Mesenchymal stem cell (in vitro differentiated cells and primary cell): ENCODE results near the gene FUT8.

ENCODE experiments used
- DNase-seq: peaks from one replicate; pipeline ENCODE4 v3.0.0-alpha.2; 2013
- H2AFZ ChIP-seq: one replicate; pipeline ENCODE4 v1.6.1; 2013; ENCODE audit warnings: low read depth, mild to moderate bottlenecking, control low read depth, inconsistent platforms, low read length, moderate library complexity
- H2AK5ac ChIP-seq: 2 replicates; pipeline ENCODE4 v1.6.1; 2013; ENCODE audit warnings: low read length, moderate library complexity, mild to moderate bottlenecking, inconsistent platforms; ENCODE audit not compliant: severe bottlenecking
- H2BK120ac ChIP-seq: one replicate; pipeline ENCODE4 v1.6.1; 2013; ENCODE audit warnings: low read depth, mild to moderate bottlenecking, inconsistent platforms, low read length, moderate library complexity
- H2BK12ac ChIP-seq, 2 experiments: one replicate each; pipeline ENCODE4 v1.6.1; 2013; ENCODE audit warnings: inconsistent platforms in 2 of 2, low read length in 2 of 2, mild to moderate bottlenecking in 2 of 2, moderate library complexity in 2 of 2, control low read depth in 1 of 2
- H2BK15ac ChIP-seq: one replicate; pipeline ENCODE4 v1.6.1; 2013; ENCODE audit warnings: mild to moderate bottlenecking, low read depth, inconsistent platforms; ENCODE audit not compliant: poor library complexity, severe bottlenecking
- H2BK5ac ChIP-seq: 2 replicates; pipeline ENCODE4 v1.6.1; 2013; ENCODE audit warnings: low read depth, mild to moderate bottlenecking, low read length, control low read depth, inconsistent platforms; ENCODE audit not compliant: poor library complexity, severe bottlenecking
- H3K14ac ChIP-seq, 2 experiments: one replicate each; pipeline ENCODE4 v1.6.1; 2013; ENCODE audit warnings: inconsistent platforms in 2 of 2, low read length in 2 of 2, control low read depth in 1 of 2, mild to moderate bottlenecking in 1 of 2, moderate library complexity in 1 of 2
- H3K18ac ChIP-seq, 2 experiments: one replicate each; pipeline ENCODE4 v1.6.1; 2013; ENCODE audit warnings: inconsistent platforms in 2 of 2, low read length in 2 of 2, control low read depth in 1 of 2, low read depth in 1 of 2, mild to moderate bottlenecking in 1 of 2
- H3K23ac ChIP-seq, 2 experiments: one replicate each; pipeline ENCODE4 v1.6.1; 2013; ENCODE audit warnings: inconsistent platforms in 2 of 2, low read length in 2 of 2, mild to moderate bottlenecking in 2 of 2, moderate library complexity in 2 of 2, control low read depth in 1 of 2
- H3K27ac ChIP-seq: 2 replicates; pipeline ENCODE4 v1.5.1; 2013; ENCODE audit warnings: mild to moderate bottlenecking, moderate library complexity, low read length, control low read depth, inconsistent platforms; ENCODE audit not compliant: poor library complexity, severe bottlenecking
- H3K27me3 ChIP-seq, 2 experiments: 2 replicates each; pipeline versions ENCODE4 v1.6.1 to v1.7.0; 2013; ENCODE audit warnings: low read length in 2 of 2, mild to moderate bottlenecking in 2 of 2, moderate library complexity in 2 of 2, control low read depth in 1 of 2, inconsistent platforms in 1 of 2; ENCODE audit not compliant: control insufficient read depth in 1 of 2, insufficient read depth in 1 of 2
- H3K36me3 ChIP-seq, 2 experiments: 2 replicates each; pipeline versions ENCODE4 v1.6.1 to v1.7.0; 2013; ENCODE audit warnings: low read length in 2 of 2, control low read depth in 1 of 2, inconsistent platforms in 1 of 2, low read depth in 1 of 2, mild to moderate bottlenecking in 1 of 2; ENCODE audit not compliant: insufficient read depth in 2 of 2, control insufficient read depth in 1 of 2
- H3K4ac ChIP-seq, 2 experiments: one replicate each; pipeline ENCODE4 v1.6.1; 2013; ENCODE audit warnings: inconsistent platforms in 2 of 2, low read length in 2 of 2, mild to moderate bottlenecking in 2 of 2, moderate library complexity in 2 of 2, control low read depth in 1 of 2, low read depth in 1 of 2
- H3K4me1 ChIP-seq: 2 replicates; pipeline ENCODE4 v1.6.1; 2013; ENCODE audit warnings: low read depth, low read length, control low read depth; ENCODE audit not compliant: control insufficient read depth, insufficient read depth
- H3K4me2 ChIP-seq: 2 replicates; pipeline ENCODE4 v1.6.1; 2013; ENCODE audit warnings: low read length, mild to moderate bottlenecking, inconsistent platforms; ENCODE audit not compliant: poor library complexity, severe bottlenecking
- H3K4me3 ChIP-seq, 2 experiments: 2 replicates each; pipeline versions ENCODE4 v1.5.1 to v1.7.0; 2013; ENCODE audit warnings: low read length in 2 of 2, mild to moderate bottlenecking in 2 of 2, control low read depth in 1 of 2, low read depth in 1 of 2; ENCODE audit not compliant: insufficient read depth in 1 of 2
- H3K79me1 ChIP-seq: replicated peaks from 2 replicates; pipeline ENCODE4 v1.6.1; 2013; ENCODE audit warnings: mild to moderate bottlenecking, control low read depth, low read length, inconsistent platforms; ENCODE audit not compliant: poor library complexity, severe bottlenecking
- H3K9ac ChIP-seq: 2 replicates; pipeline ENCODE4 v1.7.0; 2013; ENCODE audit warnings: mild to moderate bottlenecking, low read length, moderate library complexity
- H3K9me3 ChIP-seq: 2 replicates; pipeline ENCODE4 v1.7.0; 2013; ENCODE audit warnings: mild to moderate bottlenecking, low read length; ENCODE audit not compliant: control insufficient read depth
- H4K8ac ChIP-seq: one replicate; pipeline ENCODE4 v1.6.1; 2013; ENCODE audit warnings: inconsistent platforms, mild to moderate bottlenecking, low read length, moderate library complexity
- H4K91ac ChIP-seq: one replicate; pipeline ENCODE4 v1.6.1; 2013; ENCODE audit warnings: mild to moderate bottlenecking, low read length, inconsistent platforms
- WGBS: methylation state at CpG from one replicate; pipeline ENCODE4 v1.1.7; 2013; ENCODE audit warnings: mixed read lengths; 5-methylcytosine and 5-hydroxymethylcytosine counted together

FUT8 gene

DNA sequence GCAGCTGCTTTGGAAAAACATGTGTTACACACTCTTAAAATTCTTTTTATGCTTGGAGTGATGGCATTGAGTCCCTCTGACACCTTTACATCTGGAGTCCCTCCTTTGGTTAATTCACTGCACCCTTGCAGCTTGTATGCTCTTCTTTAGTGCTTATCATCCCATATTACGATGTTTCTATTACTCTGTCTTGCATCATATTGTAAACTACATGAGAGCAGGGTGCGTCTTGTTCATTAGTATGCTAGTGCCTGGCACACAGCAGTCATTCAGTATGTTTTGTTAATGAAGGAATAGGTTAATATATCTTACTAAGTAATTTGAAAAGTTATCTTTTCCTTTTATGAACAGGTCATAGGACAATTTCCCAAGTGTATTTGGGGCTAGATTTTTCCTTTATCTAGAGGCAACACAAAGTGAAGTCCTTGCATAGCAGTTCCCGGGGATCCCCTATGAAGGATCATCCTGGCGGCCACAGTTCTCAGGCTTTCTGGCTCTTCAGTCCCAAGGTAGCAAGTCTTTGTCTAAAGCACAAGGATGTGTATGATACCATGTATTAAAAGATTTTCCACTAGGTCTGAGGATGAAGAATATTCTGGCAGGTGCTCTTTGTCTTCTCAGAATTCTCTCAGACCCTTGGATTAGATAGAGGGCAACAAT lies 363.8 kb downstream of the FUT8 start:
- WGBS: 74% methylated on average over 4 of the region's 4 CpGs
- no peak overlapping the region for H3K14ac ChIP-seq
- no peak overlapping the region for H3K4me3 ChIP-seq
- H3K27me3 ChIP-seq: peaks cover 10 to 17% of the 10 kb centered on the region in 2 experiments
- no peak overlapping the region for H3K9ac ChIP-seq
- no peak overlapping the region for H4K8ac ChIP-seq
- no peak overlapping the region for H3K4ac ChIP-seq
- no peak overlapping the region for H2BK12ac ChIP-seq
- no peaks in the 10 kb centered on the region for H3K9me3 ChIP-seq
- H2BK120ac ChIP-seq: no peak overlapping the region
- H3K18ac ChIP-seq: no peak overlapping the region
- H2BK15ac ChIP-seq: no peak overlapping the region
- no peaks in the 10 kb centered on the region for H3K79me1 ChIP-seq
- no peak for DNase-seq
- no peak overlapping the region for H3K27ac ChIP-seq
- H2AFZ ChIP-seq: no peak overlapping the region
- no peaks in the 10 kb centered on the region for H3K4me1 ChIP-seq
- no peaks in the 10 kb centered on the region for H3K36me3 ChIP-seq
- no peak overlapping the region for H3K4me2 ChIP-seq
- H3K23ac ChIP-seq: no peak overlapping the region
- no peak overlapping the region for H2BK5ac ChIP-seq
- no peak overlapping the region for H2AK5ac ChIP-seq
- no peak overlapping the region for H4K91ac ChIP-seq

DNA sequence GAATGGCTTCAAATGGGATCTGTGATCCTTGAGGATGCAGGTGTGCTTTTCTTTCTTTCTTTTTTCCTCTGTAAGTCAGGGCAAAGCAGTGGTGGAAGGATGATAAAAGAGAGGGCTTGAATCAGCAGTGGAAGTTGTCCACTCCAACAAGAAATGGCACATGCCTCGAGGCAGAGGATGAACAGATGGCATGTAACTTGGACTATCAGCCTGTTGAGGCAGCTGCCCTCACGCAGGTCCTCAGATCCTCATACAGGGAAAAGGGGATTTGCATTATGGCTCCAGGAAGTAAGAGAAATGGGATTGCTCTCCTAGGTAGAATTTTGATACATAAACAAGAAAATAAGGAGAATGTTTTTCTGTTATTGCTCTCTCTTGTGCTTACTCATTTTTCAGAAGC lies 368.0 kb downstream of the FUT8 start:
- H3K4me2 ChIP-seq: no peak overlapping the region
- no peaks in the 10 kb centered on the region for H3K4me1 ChIP-seq
- no peak overlapping the region for H3K14ac ChIP-seq
- no peaks in the 10 kb centered on the region for H3K36me3 ChIP-seq
- H3K23ac ChIP-seq: no peak overlapping the region
- H3K4me3 ChIP-seq: no peak overlapping the region
- H2BK5ac ChIP-seq: no peak overlapping the region
- H3K79me1 ChIP-seq: no peaks in the 10 kb centered on the region
- H2BK15ac ChIP-seq: no peak overlapping the region
- no peak overlapping the region for H3K18ac ChIP-seq
- H3K9ac ChIP-seq: no peak overlapping the region
- H4K91ac ChIP-seq: no peak overlapping the region
- no peaks in the 10 kb centered on the region for H3K9me3 ChIP-seq
- no peak overlapping the region for H2AFZ ChIP-seq
- H3K4ac ChIP-seq: no peak overlapping the region
- no peak overlapping the region for H3K27ac ChIP-seq
- no peak overlapping the region for H2BK12ac ChIP-seq
- peaks cover 10 to 16% of the 10 kb centered on the region in 2 experiments for H3K27me3 ChIP-seq
- H2AK5ac ChIP-seq: no peak overlapping the region
- no peak overlapping the region for H4K8ac ChIP-seq
- DNase-seq: no peak
- H2BK120ac ChIP-seq: no peak overlapping the region
- 60% methylated on average over 2 of the region's 2 CpGs for WGBS

DNA sequence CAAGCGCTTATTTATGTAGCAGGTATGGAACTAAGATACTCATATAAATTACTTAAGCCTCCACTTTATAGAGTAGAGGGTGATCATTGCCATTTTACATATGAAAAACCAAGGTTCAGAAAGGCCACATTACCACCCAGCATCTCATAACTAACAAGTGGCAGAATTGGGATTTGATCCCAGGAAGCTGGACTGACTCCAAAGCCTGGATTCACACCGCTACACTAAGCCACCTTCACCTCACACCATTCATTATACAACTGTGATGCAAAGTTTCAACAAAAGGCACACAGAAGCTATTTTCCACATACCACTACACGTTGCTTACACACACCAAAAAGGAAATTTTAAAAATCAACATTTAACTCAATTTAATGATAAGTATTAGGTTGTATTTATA lies 370.6 kb downstream of the FUT8 start:
- H4K8ac ChIP-seq: no peak overlapping the region
- no peak for DNase-seq
- H2BK120ac ChIP-seq: no peak overlapping the region
- H2AK5ac ChIP-seq: no peak overlapping the region
- H3K4me1 ChIP-seq: no peaks in the 10 kb centered on the region
- H3K27ac ChIP-seq: no peak overlapping the region
- H2BK12ac ChIP-seq: no peak overlapping the region
- no peak overlapping the region for H3K9ac ChIP-seq
- H2BK15ac ChIP-seq: no peak overlapping the region
- no peaks in the 10 kb centered on the region for H3K79me1 ChIP-seq
- H3K4me3 ChIP-seq: no peak overlapping the region
- WGBS: 94% methylated on average over 1 of the region's 3 CpGs
- no peak overlapping the region for H2BK5ac ChIP-seq
- no peak overlapping the region for H3K18ac ChIP-seq
- no peak overlapping the region for H3K23ac ChIP-seq
- H4K91ac ChIP-seq: no peak overlapping the region
- no peak overlapping the region for H3K4ac ChIP-seq
- peaks cover 14 to 20% of the 10 kb centered on the region in 2 experiments for H3K27me3 ChIP-seq
- no peak overlapping the region for H3K4me2 ChIP-seq
- H3K9me3 ChIP-seq: no peaks in the 10 kb centered on the region
- H3K36me3 ChIP-seq: no peaks in the 10 kb centered on the region
- no peak overlapping the region for H2AFZ ChIP-seq
- H3K14ac ChIP-seq: no peak overlapping the region

DNA sequence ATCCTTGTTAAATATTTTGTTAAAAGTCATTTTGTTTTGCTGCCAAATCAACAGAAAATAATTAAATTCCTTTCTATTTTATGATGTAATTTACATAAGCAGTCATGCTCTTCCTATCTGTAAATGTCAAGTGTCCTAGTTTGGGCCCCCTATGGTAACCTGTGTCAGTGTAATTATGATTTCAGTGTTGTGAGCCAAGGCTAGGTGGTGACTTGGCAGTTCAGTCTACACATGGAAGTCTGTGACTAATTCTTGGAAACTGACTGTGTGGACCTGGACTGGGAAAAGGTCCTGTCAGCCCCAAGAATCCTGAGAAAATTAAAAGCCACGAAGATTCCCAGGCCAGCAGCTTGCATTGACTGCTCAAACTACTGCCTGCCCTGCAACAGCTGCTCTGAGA lies 371.0 kb downstream of the FUT8 start:
- no peaks in the 10 kb centered on the region for H3K9me3 ChIP-seq
- WGBS: 39% methylated on average over 1 of the region's 1 CpG
- H3K4me3 ChIP-seq: no peak overlapping the region

More for the DNA sequence above, 371.0 kb downstream of the FUT8 start:
- H3K4me2 ChIP-seq: no peak overlapping the region
- H3K23ac ChIP-seq: no peak overlapping the region
- no peak overlapping the region for H2BK15ac ChIP-seq
- H2BK5ac ChIP-seq: no peak overlapping the region
- no peak overlapping the region for H4K8ac ChIP-seq
- H3K14ac ChIP-seq: no peak overlapping the region
- H3K27me3 ChIP-seq: peaks cover 14 to 20% of the 10 kb centered on the region in 2 experiments
- no peaks in the 10 kb centered on the region for H3K4me1 ChIP-seq
- H3K18ac ChIP-seq: no peak overlapping the region
- H3K9ac ChIP-seq: no peak overlapping the region
- no peak overlapping the region for H2BK12ac ChIP-seq
- no peak overlapping the region for H3K27ac ChIP-seq
- no peak overlapping the region for H3K4ac ChIP-seq
- H2AK5ac ChIP-seq: no peak overlapping the region
- H3K36me3 ChIP-seq: no peaks in the 10 kb centered on the region
- H2AFZ ChIP-seq: no peak overlapping the region
- no peak for DNase-seq
- H2BK120ac ChIP-seq: no peak overlapping the region
- H3K79me1 ChIP-seq: no peaks in the 10 kb centered on the region
- no peak overlapping the region for H4K91ac ChIP-seq
